GM19043 (cell line): ENCODE data around the gene JUNB.

Experiments
- ATAC-seq: cut with Tn5 transposase; IDR thresholded peaks from one replicate; pipeline ENCODE4 v1.9.1; 2021; ENCODE audit warnings: low read depth; ENCODE audit not compliant: unreplicated experiment

Gene JUNB

GRCh38 chr19:12840091-12841079 lies 49.1 kb downstream of the JUNB start:
- no peak for ATAC-seq

GRCh38 chr19:12841094-12841493 lies 49.8 kb downstream of the JUNB start:
- no peak for ATAC-seq

- ATAC-seq, result no peak
These were observed 51.2 kb downstream of the JUNB start for GRCh38 chr19:12842511-12842910.
